ENCODE measurements around the gene PRR20G.

Gene PRR20G

GRCh38 chr3:127262533-127262932, 25.3 kb downstream of the PRR20G start:
- no peak for DNase-seq

- no peak for DNase-seq
Observed at GRCh38 chr3:127261925-127262324, 25.9 kb downstream of the PRR20G start.

GRCh38 chr3:127260826-127261555, 26.9 kb downstream of the PRR20G start:
- DNase-seq, result no peak

- DNase-seq, result no peak
Observed at GRCh38 chr3:127260416-127260815, 27.4 kb downstream of the PRR20G start.

- no peak for DNase-seq
Observed at GRCh38 chr3:127259882-127260281, 28.0 kb downstream of the PRR20G start.

GRCh38 chr3:127258733-127259132, 29.1 kb downstream of the PRR20G start:
- DNase-seq, result no peak

GRCh38 chr3:127257351-127257750, 30.5 kb downstream of the PRR20G start:
- DNase-seq, result no peak

- no peak for DNase-seq
Observed at GRCh38 chr3:127256733-127257271, 31.0 kb downstream of the PRR20G start.

GRCh38 chr3:127256138-127256537, 31.7 kb downstream of the PRR20G start:
- DNase-seq, result no peak

- no peak for DNase-seq
Observed at GRCh38 chr3:127255516-127255915, 32.3 kb downstream of the PRR20G start.

- peak; percentile 31 for DNase-seq
Observed at GRCh38 chr3:127254730-127255129, 33.1 kb downstream of the PRR20G start.

GRCh38 chr3:127254033-127254644, 33.7 kb downstream of the PRR20G start:
- DNase-seq, result peak; percentile 20

- DNase-seq, result no peak
Observed at GRCh38 chr3:127253491-127253890, 34.4 kb downstream of the PRR20G start.

GRCh38 chr3:127252446-127252845, 35.4 kb downstream of the PRR20G start:
- DNase-seq, result no peak

- no peak for DNase-seq
Observed at GRCh38 chr3:127250032-127250431, 37.8 kb downstream of the PRR20G start.

GRCh38 chr3:127247292-127247691, 40.6 kb downstream of the PRR20G start:
- no peak for DNase-seq

- DNase-seq, result no peak
Observed at GRCh38 chr3:127238602-127239001, 49.2 kb downstream of the PRR20G start.

- no peak for DNase-seq
Observed at GRCh38 chr3:127237835-127238234, 50.0 kb downstream of the PRR20G start.

GRCh38 chr3:127235706-127236105, 52.1 kb downstream of the PRR20G start:
- no peak for DNase-seq

- DNase-seq, result no peak
Observed at GRCh38 chr3:127234778-127235177, 53.1 kb downstream of the PRR20G start.

All from NCI-H345 (cell line).